ENCODE results near the gene SCCPDH.

- TF ChIP-seq CTCF (IDR thresholded peaks at IDR 0.05 in 4 of 5, conservative IDR thresholded peaks at IDR 0.05 in 1 of 5) (no peak), POLR2A (IDR thresholded peaks at IDR 0.05) (no peak)
Observed at GRCh38 chr1:246803373-246803772, 79.2 kb downstream of the SCCPDH start.

All from gastrocnemius medialis (tissue), 4 donors.